K562 (cell line): ENCODE results near the gene ARL6IP4. TPM values are rescaled to one million over a fixed set of nuclear protein-coding genes. Genes with fewer than 3 reads are reported as not detected.

Source experiments
- CHCHD3 ChIP-seq: fragments of 250-450 bp; sonication (Bioruptor Pico); IDR thresholded peaks from 2 replicates; pipeline ENCODE4 v2.1.2; 2022; ENCODE audit warnings: mild to moderate bottlenecking
- CREM ChIP-seq: IDR thresholded peaks from 2 replicates; pipeline ENCODE4 v1.6.1; 2014; ENCODE audit warnings: antibody characterized with exemption, low read depth
- CTCF ChIP-seq, 3 experiments: IDR thresholded peaks in 2 of 3; conservative IDR thresholded peaks in 1 of 3; 2 replicates each; pipeline ENCODE4 v1.5.1; 2011 to 2012; ENCODE audit warnings: low read length in 3 of 3, mild to moderate bottlenecking in 3 of 3, control low read depth in 2 of 3, improper control_type of control experiment in 1 of 3, inconsistent platforms in 1 of 3, low read depth in 1 of 3, mixed read lengths in 1 of 3, moderate library complexity in 1 of 3; ENCODE audit not compliant: insufficient read depth in 2 of 3
- ELF4 ChIP-seq: fragments of 450-650 bp; formaldehyde crosslinking; IDR thresholded peaks from 2 replicates; pipeline ENCODE4 v1.4.0; 2022; ENCODE audit warnings: missing genetic modification characterization
- HMG20B ChIP-seq: fragments of 250-450 bp; sonication (Bioruptor Pico); IDR thresholded peaks from 2 replicates; pipeline ENCODE4 v1.5.0; 2021; ENCODE audit warnings: mild to moderate bottlenecking
- HNRNPH1 ChIP-seq: fragments of 200-400 bp; formaldehyde crosslinking; optimal IDR thresholded peaks from 2 replicates; pipeline ENCODE3; 2017; ENCODE audit warnings: low read depth, mild to moderate bottlenecking, low read length, moderate library complexity
- HNRNPL ChIP-seq: fragments of 200-400 bp; formaldehyde crosslinking; IDR thresholded peaks from 2 replicates; pipeline ENCODE4 v1.6.1; 2017; ENCODE audit warnings: low read depth, mild to moderate bottlenecking, low read length
- L3MBTL2 ChIP-seq: fragments of 450-650 bp; IDR thresholded peaks from 2 replicates; pipeline ENCODE4 v1.6.1; 2016; ENCODE audit warnings: mild to moderate bottlenecking, moderate library complexity
- MAZ ChIP-seq, 2 experiments: fragments of 450-650 bp in 1 of 2; sonication (generic) in 1 of 2; formaldehyde crosslinking; IDR thresholded peaks in 1 of 2; conservative IDR thresholded peaks in 1 of 2; 2 replicates each; pipeline versions ENCODE4 v1.4.0 to v1.5.0; 2020; ENCODE audit warnings: mild to moderate bottlenecking in 1 of 2, missing genetic modification reagents in 1 of 2
- MCM7 ChIP-seq, 2 experiments: fragments of 450-650 bp; IDR thresholded peaks; 2 replicates each; pipeline ENCODE4 v1.6.1; 2016 to 2018
- MTA2 ChIP-seq: fragments of 450-650 bp; IDR thresholded peaks from 2 replicates; pipeline ENCODE4 v1.6.1; 2016; ENCODE audit warnings: low read depth
- MXI1 ChIP-seq: IDR thresholded peaks from 2 replicates; pipeline ENCODE4 v1.6.1; 2011; ENCODE audit warnings: low read depth, mild to moderate bottlenecking, improper control_type of control experiment, low read length
- NR2C1 ChIP-seq, 2 experiments: fragments of 450-650 bp; IDR thresholded peaks; 2 replicates each; pipeline ENCODE4 v1.6.1; 2017; ENCODE audit warnings: mild to moderate bottlenecking in 2 of 2, antibody characterized with exemption in 1 of 2, inconsistent platforms in 1 of 2, missing compliant biosample characterization in 1 of 2, missing genetic modification characterization in 1 of 2
- PHF21A ChIP-seq: fragments of 450-650 bp; IDR thresholded peaks from 2 replicates; pipeline ENCODE4 v1.6.1; 2017; ENCODE audit warnings: low read depth, borderline replicate concordance
- POLR2G ChIP-seq: fragments of 200-400 bp; formaldehyde crosslinking; IDR thresholded peaks from 2 replicates; pipeline ENCODE4 v1.6.1; 2017; ENCODE audit warnings: low read depth, mild to moderate bottlenecking, antibody characterized with exemption, low read length, moderate library complexity
- SETDB1 ChIP-seq: IDR thresholded peaks from one replicate; pipeline ENCODE4 v1.6.1; 2012; ENCODE audit warnings: low read length, control low read depth, inconsistent platforms
- SMAD3 ChIP-seq: fragments of 450-650 bp; formaldehyde crosslinking; conservative IDR thresholded peaks from 2 replicates; pipeline ENCODE4 v1.4.0; 2020; ENCODE audit warnings: mild to moderate bottlenecking
- SMC3 ChIP-seq: conservative IDR thresholded peaks from 2 replicates; pipeline ENCODE4 v1.6.1; 2011; ENCODE audit warnings: low read depth, low read length, improper control_type of control experiment; ENCODE audit not compliant: insufficient read depth
- SOX6 ChIP-seq: fragments of 450-650 bp; IDR thresholded peaks from 2 replicates; pipeline ENCODE4 v1.6.1; 2014; ENCODE audit warnings: mild to moderate bottlenecking
- STAT5B ChIP-seq: fragments of 250-450 bp; sonication (Bioruptor Pico); IDR thresholded peaks from 2 replicates; pipeline ENCODE4 v1.8.0; 2021; ENCODE audit warnings: mild to moderate bottlenecking, inconsistent platforms
- TEAD1 ChIP-seq, 2 experiments: fragments of 450-650 bp in 1 of 2; sonication (generic) in 1 of 2; formaldehyde crosslinking; IDR thresholded peaks; 2 replicates each; pipeline versions ENCODE4 v1.4.0 to v1.8.0; 2020 to 2022; ENCODE audit warnings: mild to moderate bottlenecking in 2 of 2, missing genetic modification reagents in 1 of 2
- ZKSCAN1 ChIP-seq: fragments of 150-350 bp; IDR thresholded peaks from 2 replicates; pipeline ENCODE4 v1.6.1; 2016; ENCODE audit warnings: low read depth, low read length
- ZNF121 ChIP-seq: sonication (generic); formaldehyde crosslinking; conservative IDR thresholded peaks from 2 replicates; pipeline ENCODE4 v1.8.0; 2022; ENCODE audit warnings: missing genetic modification reagents
- ZNF584 ChIP-seq: fragments of 200-800 bp; sonication (Bioruptor generic); IDR thresholded peaks from 2 replicates; pipeline ENCODE4 v1.6.1; 2016; ENCODE audit warnings: low read depth, mild to moderate bottlenecking, missing genetic modification characterization, missing compliant biosample characterization
- ZNF780A ChIP-seq: fragments of 250-450 bp; sonication (Bioruptor Pico); IDR thresholded peaks from 2 replicates; pipeline ENCODE4 v1.5.0; 2021; ENCODE audit warnings: mild to moderate bottlenecking
- polyA plus RNA-seq, 8 experiments: library from polyadenylated mRNA; depleted of rRNA in 4 of 8; stranded (reverse) in 5 of 8; unstranded in 3 of 8; fragments of >200 nt; fragmentation: Nextera tagmentation in 2 of 8; fragmentation: Illumina TruSeq in 1 of 8; extraction: Ambion mirVana in 2 of 8; extraction: Trizol in 1 of 8; gene quantifications; 2 replicates each; pipeline versions ENCODE4 v1.2.1 to v1.2.3, GENCODE V29; 2011 to 2014; ENCODE audit warnings: inconsistent platforms in 1 of 8, missing spikeins in 1 of 8
- total RNA-seq, 7 experiments: library from RNA; depleted of rRNA in 6 of 7; stranded (reverse); fragments of >200 nt in 6 of 7; fragmentation: Illumina TruSeq in 2 of 7; extraction: Trizol in 2 of 7; gene quantifications; 2 replicates each; pipeline versions ENCODE4 v1.2.1 to v1.2.3, GENCODE V29; 2011 to 2021; ENCODE audit warnings: low replicate concordance in 1 of 7
- TF ChIP-seq, protein P1 (sequence below): fragments of 450-650 bp; formaldehyde crosslinking; IDR thresholded peaks from 2 replicates; pipeline ENCODE4 v1.4.0; 2020; ENCODE audit warnings: mild to moderate bottlenecking, mixed read lengths
- TF ChIP-seq, protein P2 (sequence below): sonication (generic); formaldehyde crosslinking; IDR thresholded peaks from 2 replicates; pipeline ENCODE4 v1.9.0; 2022; ENCODE audit warnings: mild to moderate bottlenecking, missing genetic modification reagents

ARL6IP4 gene
- total and polyA plus RNA-seq, 9 of the 15 experiments (the other 6 are each of a cell fraction or from before 2014, with no cell fraction given) = 2.4 to 255 (median 151) TPM

GRCh38 chr12:122946690-122947341 is 33.7 kb upstream of the ARL6IP4 start (continued):
- TF ChIP-seq POLR2G (no peak; the same call in 1 of the 2 replicates), STAT5B (CRISPR knock-in tag) (no peak), ELF4 (CRISPR knock-in tag) (0 out of 2 replicates have a peak, but pooled peaks have one; percentile 34), MXI1 (0 out of 2 replicates have a peak, but pooled peaks have one; percentile 17), TEAD1 (CRISPR knock-in tag; IDR thresholded peaks at IDR 0.05) (no peak), SMAD3 (CRISPR knock-in tag) (no peak), NR2C1 (IDR thresholded peaks at IDR 0.05) (no peak), NR2C1 (tag; IDR thresholded peaks at IDR 0.05) (no peak), MAZ (CRISPR knock-in tag; conservative IDR thresholded peaks at IDR 0.05 in 1 of 2, IDR thresholded peaks at IDR 0.05 in 1 of 2) (peak in 1 of 2 experiments; percentile 67; a peak in 2 of 4 replicates), CREM (no peak; the same call in 1 of the 2 replicates), SMC3 (0 out of 2 replicates have a peak, but pooled peaks have one; percentile 14), MCM7 (IDR thresholded peaks at IDR 0.05) (no peak), ZNF780A (CRISPR knock-in tag) (no peak), CHCHD3 (CRISPR knock-in tag) (no peak), ZNF584 (CRISPR knock-in tag) (0 out of 2 replicates have a peak, but pooled peaks have one; percentile 40), MTA2 (no peak), HMG20B (no peak), PHF21A (no peak), CTCF (IDR thresholded peaks at IDR 0.05 in 2 of 3, conservative IDR thresholded peaks at IDR 0.05 in 1 of 3; ENCODE audit: insufficient read depth in 2 of 3, low read depth in 1 of 3, low read length in 3 of 3) (peak; percentile 47 to 48 (median 47); a peak in 5 of 6 replicates), ZNF121 (CRISPR knock-in tag) (peak; percentile 44; the same call in 1 of the 2 replicates), SETDB1 (peak; percentile 82), HNRNPL (no peak), HNRNPH1 (no peak), L3MBTL2 (peak; percentile 42; the same call in 1 of the 2 replicates), SOX6 (0 out of 2 replicates have a peak, but pooled peaks have one; percentile 15), ZKSCAN1 (no peak)
- TF ChIP-seq, protein P1, sequence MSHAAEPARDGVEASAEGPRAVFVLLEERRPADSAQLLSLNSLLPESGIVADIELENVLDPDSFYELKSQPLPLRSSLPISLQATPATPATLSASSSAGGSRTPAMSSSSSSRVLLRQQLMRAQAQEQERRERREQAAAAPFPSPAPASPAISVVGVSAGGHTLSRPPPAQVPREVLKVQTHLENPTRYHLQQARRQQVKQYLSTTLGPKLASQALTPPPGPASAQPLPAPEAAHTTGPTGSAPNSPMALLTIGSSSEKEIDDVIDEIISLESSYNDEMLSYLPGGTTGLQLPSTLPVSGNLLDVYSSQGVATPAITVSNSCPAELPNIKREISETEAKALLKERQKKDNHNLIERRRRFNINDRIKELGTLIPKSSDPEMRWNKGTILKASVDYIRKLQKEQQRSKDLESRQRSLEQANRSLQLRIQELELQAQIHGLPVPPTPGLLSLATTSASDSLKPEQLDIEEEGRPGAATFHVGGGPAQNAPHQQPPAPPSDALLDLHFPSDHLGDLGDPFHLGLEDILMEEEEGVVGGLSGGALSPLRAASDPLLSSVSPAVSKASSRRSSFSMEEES (CRISPR knock-in tag) = peak; percentile 43; the same call in 1 of the 2 replicates
- TF ChIP-seq, protein P2, sequence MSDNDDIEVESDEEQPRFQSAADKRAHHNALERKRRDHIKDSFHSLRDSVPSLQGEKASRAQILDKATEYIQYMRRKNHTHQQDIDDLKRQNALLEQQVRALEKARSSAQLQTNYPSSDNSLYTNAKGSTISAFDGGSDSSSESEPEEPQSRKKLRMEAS (CRISPR knock-in tag) = peak; percentile 95
